Activated naive CD4-positive, alpha-beta T cell treated with anti-CD3 and anti-CD28 coated beads for 36 hours (primary cell): Measurements from ENCODE around the gene ACAT2. TPM values are rescaled to one million over a fixed set of nuclear protein-coding genes. Genes with fewer than 3 reads are reported as not detected.
"Not testable (repeated sequence)": the region's sequence is repeated elsewhere in the genome, so short reads cannot be mapped to it uniquely, and the experiment has no call there.

ENCODE experiments used
- CTCF ChIA-PET: fragments of 350-600 bp; sonication (Branson Sonifier 250); formaldehyde crosslinking; loops from one replicate; lab custom pipeline; 2021; ENCODE audit warnings: antibody characterized with exemption; lab: Charles Lee
- DNase-seq: peaks from one replicate; pipeline ENCODE4 v3.0.0-alpha.2; 2020
- H3K27ac Mint-ChIP-seq: one replicate; pipeline ENCODE4 v1.8.0; 2021; ENCODE audit warnings: mild to moderate bottlenecking, mixed read lengths
- H3K27me3 Mint-ChIP-seq: one replicate; pipeline ENCODE4 v1.8.0; 2021; ENCODE audit warnings: low read depth, mixed read lengths
- H3K36me3 Mint-ChIP-seq: one replicate; pipeline ENCODE4 v1.8.0; 2021; ENCODE audit warnings: low read depth, mixed read lengths
- H3K4me1 Mint-ChIP-seq: one replicate; pipeline ENCODE4 v1.8.0; 2021; ENCODE audit warnings: low read depth, mixed read lengths
- H3K4me3 Mint-ChIP-seq: one replicate; pipeline ENCODE4 v1.8.0; 2021; ENCODE audit warnings: mild to moderate bottlenecking, moderate library complexity, mixed read lengths
- H3K9me3 Mint-ChIP-seq: one replicate; pipeline ENCODE4 v1.8.0; 2021; ENCODE audit warnings: mixed read lengths
- intact Hi-C: fragments of 100-400 bp; cut with micrococcal nuclease; formaldehyde crosslinking; loops from one replicate; pipeline ENCODE4 v1.15.1; 2023
- total RNA-seq, 2 experiments: library from RNA; stranded (reverse); gene quantifications; one replicate each; pipeline ENCODE4 v1.2.3, GENCODE V29; 2021

Gene ACAT2
- total RNA-seq, 2 experiments from 2014 or later, result 84.9 to 92.4 TPM

DNA sequence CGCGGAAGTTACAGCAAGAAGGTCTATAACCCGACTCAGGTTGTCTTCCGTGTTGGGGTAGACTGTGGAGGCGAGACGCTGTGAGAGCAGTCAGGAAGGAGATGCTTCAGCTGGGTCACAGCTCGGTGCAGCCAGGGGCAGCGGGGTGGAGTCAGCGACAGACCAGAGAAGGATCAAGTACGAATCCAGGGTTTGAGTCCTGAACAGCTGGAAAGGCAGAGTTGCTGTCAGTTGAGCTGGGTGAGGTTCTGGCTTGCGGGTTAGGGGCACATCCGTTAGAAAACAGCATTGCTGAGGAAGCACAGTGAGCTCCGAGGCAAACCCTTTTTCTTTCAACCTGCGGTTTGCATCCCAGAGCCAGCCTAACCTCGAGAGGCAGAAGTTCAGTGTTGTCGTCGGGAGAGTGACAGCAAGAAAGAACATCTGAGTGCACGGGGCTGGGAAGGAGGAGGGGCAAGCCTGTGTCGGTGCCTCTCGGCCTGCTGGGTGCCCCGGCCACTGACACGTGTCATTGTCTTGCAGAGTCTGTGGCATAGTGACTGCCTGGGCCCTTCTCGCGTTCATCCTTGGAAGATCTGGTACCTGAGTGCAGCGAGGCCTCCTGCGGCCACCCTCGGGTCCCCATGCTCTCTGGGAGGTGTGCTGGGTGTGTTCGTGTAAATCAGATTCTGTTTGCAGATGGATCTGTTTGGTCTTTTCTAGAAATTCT, 58.2 kb downstream of the ACAT2 start:
- H3K4me1 Mint-ChIP-seq, result peaks cover 15% of the 10 kb centered on the region
- no peaks in the 10 kb centered on the region for H3K9me3 Mint-ChIP-seq
- peak; percentile 57 for DNase-seq
- H3K36me3 Mint-ChIP-seq, result peaks cover 2% of the 10 kb centered on the region
- H3K4me3 Mint-ChIP-seq, result peak overlapping the region; percentile 34
- no peaks in the 10 kb centered on the region for H3K27me3 Mint-ChIP-seq
- CTCF ChIA-PET, result interaction anchor here (0.6 to 0.9 kb wide), 3 partner anchors 10 to 222 kb away, joined by 3 read pairs; no protein-coding TSS in a partner anchor
- no peak overlapping the region for H3K27ac Mint-ChIP-seq
- intact Hi-C loops, result loop anchor here (2.0 kb wide), 1 partner anchor 29 kb away; the partner anchor contains the start of gene MRPL18

- CTCF ChIA-PET, result interaction anchor here (0.6 to 0.9 kb wide), 2 partner anchors 9 to 31 kb away, joined by 3 to 4 read pairs; no protein-coding TSS in a partner anchor
- no peak for DNase-seq
- H3K36me3 Mint-ChIP-seq, result peaks cover 2% of the 10 kb centered on the region
- H3K27me3 Mint-ChIP-seq, result no peaks in the 10 kb centered on the region
- H3K4me1 Mint-ChIP-seq, result peaks cover 15% of the 10 kb centered on the region
- no peak overlapping the region for H3K27ac Mint-ChIP-seq
- H3K9me3 Mint-ChIP-seq, result no peaks in the 10 kb centered on the region
- no peak overlapping the region for H3K4me3 Mint-ChIP-seq
- intact Hi-C loops, result loop anchor here (2.0 kb wide), 1 partner anchor 30 kb away; the partner anchor contains the start of gene MRPL18
These were observed 59.3 kb downstream of the ACAT2 start for GRCh38 chr6:159821122-159821521.

DNA sequence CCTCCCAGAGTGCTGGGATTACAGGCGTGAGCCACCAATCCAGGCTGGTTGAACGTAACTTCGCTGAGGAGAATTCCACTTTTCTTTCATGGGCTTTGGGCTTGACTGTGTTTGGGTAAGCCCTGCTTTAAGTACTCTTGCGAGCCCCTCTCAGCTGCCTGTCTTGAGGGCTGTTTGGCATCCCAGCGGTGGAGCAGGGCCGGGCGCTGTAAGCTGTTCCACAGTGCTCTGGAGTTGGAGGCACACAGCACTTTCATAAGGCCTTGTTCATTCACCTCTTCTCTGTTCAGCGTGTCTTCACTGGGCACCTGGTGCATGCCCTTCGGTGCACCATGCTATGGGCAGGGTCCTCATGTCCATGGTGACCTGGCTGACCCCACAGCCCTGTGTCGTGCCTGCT, 59.9 kb downstream of the ACAT2 start:
- H3K4me3 Mint-ChIP-seq, result no peak overlapping the region
- H3K27ac Mint-ChIP-seq, result no peak overlapping the region
- H3K36me3 Mint-ChIP-seq, result peaks cover 2% of the 10 kb centered on the region
- peaks cover 15% of the 10 kb centered on the region for H3K4me1 Mint-ChIP-seq
- DNase-seq, result no peak
- no peaks in the 10 kb centered on the region for H3K27me3 Mint-ChIP-seq
- intact Hi-C loops, result loop anchor here (2.0 kb wide), 1 partner anchor 31 kb away; the partner anchor contains the start of gene MRPL18
- CTCF ChIA-PET, result no interaction called here
- H3K9me3 Mint-ChIP-seq, result no peaks in the 10 kb centered on the region

DNA sequence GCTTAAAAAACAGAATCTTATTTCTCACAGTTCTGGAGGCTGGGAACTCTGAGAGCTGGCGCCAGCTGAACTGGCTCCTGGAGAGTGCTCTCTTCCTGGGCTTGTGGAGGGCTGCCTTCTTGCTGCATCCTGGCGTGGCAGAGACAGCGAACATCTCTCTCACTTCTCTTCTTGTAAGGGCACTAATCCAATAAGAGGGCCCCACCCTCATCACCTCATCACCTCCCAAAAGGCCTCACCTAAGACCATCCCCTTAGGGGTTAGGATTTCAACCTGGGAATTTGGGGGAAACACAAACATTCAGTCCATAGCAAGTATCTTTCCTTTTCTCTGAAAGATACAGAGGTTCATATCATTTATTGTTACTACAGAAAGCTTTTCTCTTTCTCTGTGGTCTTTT, 62.1 kb downstream of the ACAT2 start:
- DNase-seq, result no peak
- Mint-ChIP-seq H3K36me3 (peaks cover 2% of the 10 kb centered on the region), H3K9me3 (no peaks in the 10 kb centered on the region), H3K4me3 (no peak overlapping the region), H3K4me1 (peaks cover 15% of the 10 kb centered on the region), H3K27ac (no peak overlapping the region), H3K27me3 (no peaks in the 10 kb centered on the region)
- CTCF ChIA-PET, result interaction anchor here (0.5 kb wide), 1 partner anchor 28 kb away, joined by 3 read pairs; no protein-coding TSS in a partner anchor
- intact Hi-C loops, result no loop called here

DNA sequence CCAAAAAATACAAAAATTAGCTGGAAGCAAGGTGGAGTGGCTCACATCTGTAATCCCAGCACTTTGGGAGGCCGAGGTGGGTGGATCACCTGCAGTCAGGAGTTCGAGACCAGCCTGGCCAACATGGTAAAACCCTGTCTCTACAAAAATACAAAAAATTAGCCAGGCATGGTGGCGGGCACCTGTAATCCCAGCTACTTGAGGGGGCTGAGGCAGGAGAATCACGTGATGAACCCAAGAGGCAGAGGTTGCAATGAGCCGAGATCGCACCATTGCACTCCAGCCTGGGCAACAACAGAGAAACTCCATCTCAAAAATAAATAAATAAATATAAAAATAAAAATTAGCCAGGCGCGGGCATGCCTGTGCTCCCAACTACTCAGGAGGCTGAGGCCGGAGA, 62.8 kb downstream of the ACAT2 start:
- CTCF ChIA-PET, DNase-seq, intact Hi-C loops, H3K27ac Mint-ChIP-seq, H3K9me3 Mint-ChIP-seq, H3K36me3 Mint-ChIP-seq, H3K27me3 Mint-ChIP-seq, H3K4me3 Mint-ChIP-seq: not testable (repeated sequence)
- peaks cover 11% of the 10 kb centered on the region for H3K4me1 Mint-ChIP-seq

DNA sequence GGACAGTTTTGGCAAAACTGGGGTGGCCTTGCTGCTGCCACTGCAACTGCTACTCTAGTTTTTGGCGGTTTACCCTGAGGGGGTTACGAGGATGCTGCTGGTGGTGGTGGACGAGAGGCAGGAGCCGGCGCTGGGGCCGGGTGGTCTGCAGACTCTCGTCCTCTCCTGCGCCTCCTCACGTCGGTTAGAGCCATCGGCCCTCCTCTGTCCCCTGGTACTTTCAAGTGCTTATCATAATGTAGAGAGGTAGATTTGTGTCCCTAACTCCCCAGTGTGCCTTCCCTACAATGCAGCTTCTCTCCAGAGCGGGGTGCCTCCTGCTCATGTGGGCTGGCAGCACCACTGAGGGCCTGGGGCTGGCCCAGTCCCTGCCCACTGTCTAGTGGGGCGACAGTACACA, 64.2 kb downstream of the ACAT2 start:
- Mint-ChIP-seq H3K9me3 (no peaks in the 10 kb centered on the region), H3K27me3 (no peaks in the 10 kb centered on the region), H3K4me3 (no peak overlapping the region), H3K36me3 (no peaks in the 10 kb centered on the region), H3K4me1 (no peaks in the 10 kb centered on the region), H3K27ac (no peak overlapping the region)
- no peak for DNase-seq
- CTCF ChIA-PET, result interaction anchor here (0.6 kb wide), 1 partner anchor 26 kb away, joined by 3 read pairs; no protein-coding TSS in a partner anchor
- intact Hi-C loops, result no loop called here

- no peaks in the 10 kb centered on the region for H3K27me3 Mint-ChIP-seq
- CTCF ChIA-PET, result interaction anchor here (0.6 kb wide), 1 partner anchor 11 kb away, joined by 8 read pairs; no protein-coding TSS in a partner anchor
- no peaks in the 10 kb centered on the region for H3K9me3 Mint-ChIP-seq
- intact Hi-C loops, result no loop called here
- no peaks in the 10 kb centered on the region for H3K4me1 Mint-ChIP-seq
- DNase-seq, result no peak
- no peak overlapping the region for H3K27ac Mint-ChIP-seq
- no peaks in the 10 kb centered on the region for H3K36me3 Mint-ChIP-seq
- H3K4me3 Mint-ChIP-seq, result no peak overlapping the region
These were observed 65.3 kb downstream of the ACAT2 start for GRCh38 chr6:159826968-159827647.

- Mint-ChIP-seq H3K4me1 (peaks cover 3% of the 10 kb centered on the region), H3K27me3 (no peaks in the 10 kb centered on the region), H3K27ac (no peak overlapping the region), H3K9me3 (no peaks in the 10 kb centered on the region), H3K4me3 (no peak overlapping the region), H3K36me3 (no peaks in the 10 kb centered on the region)
- CTCF ChIA-PET, result no interaction called here
- intact Hi-C loops, result no loop called here
- peak; percentile 17 for DNase-seq
These were observed 66.2 kb downstream of the ACAT2 start for GRCh38 chr6:159828074-159828473.

Other genes with a start within 250 kb of the ACAT2 start
- gene SOD2, start 68.8 kb upstream of the ACAT2 start, total RNA-seq, result 100 to 1,000 TPM; 256 to 260 TPM
- 10 to 100 TPM; 87.5 to 91.6 TPM for gene WTAP, start 34.5 kb upstream of the ACAT2 start, total RNA-seq
- gene TCP1, start 27.6 kb downstream of the ACAT2 start, total RNA-seq, result 100 to 1,000 TPM; 420 to 425 TPM
- 10 to 100 TPM; 65.1 to 75.8 TPM for gene MRPL18, start 28.4 kb downstream of the ACAT2 start, total RNA-seq
- under 1 TPM in 1 of 2 experiments, not detected in 1; 0.40 TPM for gene PNLDC1, start 38.2 kb downstream of the ACAT2 start, total RNA-seq
- not detected for gene MAS1, start 128.9 kb downstream of the ACAT2 start, total RNA-seq
- gene IGF2R, start 207.0 kb downstream of the ACAT2 start, total RNA-seq, result 10 to 100 TPM; 42.1 to 44.5 TPM